Transverse colon (tissue), 4 donors: ENCODE data around the gene PPM1H. TPM values are rescaled to one million over a fixed set of nuclear protein-coding genes. Genes with fewer than 3 reads are reported as not detected.

Source experiments
- DNase-seq: peaks from one replicate; pipeline ENCODE4 v3.0.0-alpha.2; 2019
- H3K27ac ChIP-seq, 4 donors: fragments of 200-600 bp; sonication (generic); 2 replicates each; pipeline ENCODE4 v1.5.1; 2016 to 2018; ENCODE audit warnings: inconsistent platforms in 4 of 4
- H3K27me3 ChIP-seq: fragments of 200-600 bp; sonication (generic); 2 replicates; pipeline ENCODE4 v1.5.1; 2017; ENCODE audit warnings: inconsistent platforms
- H3K36me3 ChIP-seq, 4 donors: fragments of 200-600 bp; sonication (generic); 2 replicates each; pipeline ENCODE4 v1.5.1; 2017 to 2019; ENCODE audit warnings: inconsistent platforms in 4 of 4
- H3K4me1 ChIP-seq, 4 donors: fragments of 200-600 bp; sonication (generic); 2 replicates each; pipeline ENCODE4 v1.5.1; 2017 to 2020; ENCODE audit warnings: inconsistent platforms in 4 of 4
- H3K4me3 ChIP-seq, 4 donors: fragments of 200-600 bp; sonication (generic); 1 replicate in 1 of 4; 2 replicates in 3 of 4; pipeline versions ENCODE4 v1.5.1 to v1.6.1; 2017 to 2019; ENCODE audit warnings: inconsistent platforms in 4 of 4
- H3K9me3 ChIP-seq, 2 donors: fragments of 200-600 bp; sonication (generic); 2 replicates each; pipeline ENCODE4 v1.5.1; 2017 to 2019; ENCODE audit warnings: inconsistent platforms in 2 of 2
- CTCF ChIP-seq, 5 experiments: fragments of 200-600 bp in 3 of 5; fragments of 450-650 bp in 2 of 5; sonication (generic) in 3 of 5; IDR thresholded peaks; 1 replicate in 2 of 5; 2 replicates in 3 of 5; pipeline ENCODE4 v1.5.1; 2016 to 2017; ENCODE audit warnings: antibody characterized with exemption in 5 of 5, inconsistent platforms in 3 of 5, mild to moderate bottlenecking in 2 of 5, moderate library complexity in 1 of 5
- EP300 ChIP-seq: sonication (generic); formaldehyde crosslinking; IDR thresholded peaks from one replicate; pipeline ENCODE4 v1.6.1; 2017; ENCODE audit warnings: antibody characterized with exemption, low read depth
- POLR2A ChIP-seq: fragments of 450-650 bp; IDR thresholded peaks from one replicate; pipeline ENCODE4 v1.6.1; 2016; ENCODE audit warnings: antibody characterized with exemption, mild to moderate bottlenecking, moderate library complexity
- POLR2AphosphoS5 ChIP-seq, 3 donors: sonication (generic); formaldehyde crosslinking; IDR thresholded peaks; one replicate each; pipeline ENCODE4 v1.6.1; 2016; ENCODE audit warnings: antibody characterized with exemption in 3 of 3
- WGBS, 2 donors: methylation state at CpG; one replicate each; pipeline ENCODE4 v1.1.5; 2018; ENCODE audit warnings: low coverage in 1 of 2; 5-methylcytosine and 5-hydroxymethylcytosine counted together
- in situ Hi-C, 4 donors: fragments of 200-750 bp; cut with MboI; loops; one replicate each; pipeline versions ENCODE4 v1.15.0 to v1.15.1; 2017; ENCODE audit warnings: low sequenced_read_pairs in 3 of 4, low pct_ligation_motif_present in 1 of 4, low pct_unique_long_range_greater_than_20kb in 1 of 4
- intact Hi-C: fragments of 100-400 bp; cut with DNase I; formaldehyde crosslinking; loops from one replicate; pipeline ENCODE4 v1.15.1; 2023; ENCODE audit warnings: low total_unique reads
- total RNA-seq, 4 donors: library from RNA; depleted of rRNA; stranded (reverse); fragments of >200 nt; gene quantifications; one replicate each; pipeline ENCODE4 v1.1.0, GENCODE V29; 2016

The PPM1H gene
- total RNA-seq, 4 donors from 2014 or later, result 0.37 to 3.2 (median 2.8) TPM

- intact Hi-C loops, result no loop called here
- H3K9me3 ChIP-seq, result no peaks in the 10 kb centered on the region
- H3K4me3 ChIP-seq, result peak overlapping the region; percentile 62 to 88 (median 68)
- no peaks in the 10 kb centered on the region for H3K27me3 ChIP-seq
- 1% methylated on average over 16 of the region's 94 CpGs; no CpG with 5 or more reads in 1 of the 2 donors for WGBS, 2 donors
- peak; percentile 86 for DNase-seq
- H3K4me1 ChIP-seq, result peaks cover 5 to 22% (median 10%) of the 10 kb centered on the region in 4 donors
- in situ Hi-C loops, result no loop called here
- TF ChIP-seq POLR2AphosphoS5 (IDR thresholded peaks at IDR 0.05) (peak; percentile 62 to 73 (median 66)), POLR2A (peak; percentile 75), EP300 (no peak), CTCF (IDR thresholded peaks at IDR 0.05) (peak; percentile 44 to 70 (median 49))
- no peaks in the 10 kb centered on the region for H3K36me3 ChIP-seq
- H3K27ac ChIP-seq, result peak overlapping the region; percentile 94 to 100 (median 99)
Observed at GRCh38 chr12:62603061-62603810, 331.7 kb downstream of the PPM1H start.

- Histone ChIP-seq H3K9me3 (no peaks in the 10 kb centered on the region), H3K27ac (peak overlapping the region; percentile 94 to 100 (median 99)), H3K4me1 (peaks cover 5 to 22% (median 10%) of the 10 kb centered on the region in 4 donors), H3K36me3 (no peaks in the 10 kb centered on the region), H3K4me3 (peak overlapping the region; percentile 62 to 88 (median 68)), H3K27me3 (no peaks in the 10 kb centered on the region)
- in situ Hi-C loops, result no loop called here
- TF ChIP-seq EP300 (no peak), CTCF (IDR thresholded peaks at IDR 0.05) (peak in 1 of 5 experiments; percentile 10), POLR2A (peak; percentile 57), POLR2AphosphoS5 (IDR thresholded peaks at IDR 0.05) (peak; percentile 31 to 83 (median 80))
- peak; percentile 91 for DNase-seq
- intact Hi-C loops, result no loop called here
- 0% methylated on average over 5 to 32 of the region's 66 CpGs for WGBS, 2 donors
Observed at GRCh38 chr12:62602255-62603060, 332.5 kb downstream of the PPM1H start.

GRCh38 chr12:62601765-62602164, 333.2 kb downstream of the PPM1H start:
- peak overlapping the region; percentile 94 to 100 (median 99) for H3K27ac ChIP-seq
- in situ Hi-C loops, result no loop called here
- WGBS, 2 donors, result 25 to 31% methylated on average over 2 of the region's 2 CpGs
- no peak for DNase-seq
- H3K4me1 ChIP-seq, result peaks cover 5 to 22% (median 10%) of the 10 kb centered on the region in 4 donors
- H3K9me3 ChIP-seq, result no peaks in the 10 kb centered on the region
- intact Hi-C loops, result no loop called here
- H3K27me3 ChIP-seq, result no peaks in the 10 kb centered on the region
- H3K36me3 ChIP-seq, result no peaks in the 10 kb centered on the region
- H3K4me3 ChIP-seq, result peak overlapping the region in 3 of 4 donors; percentile 62 to 88 (median 74)
- no peak for TF ChIP-seq POLR2A

- intact Hi-C loops, result no loop called here
- Histone ChIP-seq H3K27me3 (no peaks in the 10 kb centered on the region), H3K4me3 (no peak overlapping the region)
Observed at GRCh38 chr12:62599854-62600437, 335.0 kb downstream of the PPM1H start.

More at GRCh38 chr12:62599854-62600437, 335.0 kb downstream of the PPM1H start:
- DNase-seq, result no peak
- TF ChIP-seq CTCF (IDR thresholded peaks at IDR 0.05) (peak in 1 of 5 experiments; percentile 2), POLR2A (no peak), POLR2AphosphoS5 (IDR thresholded peaks at IDR 0.05) (no peak), EP300 (no peak)
- Histone ChIP-seq H3K4me1 (peaks cover 5 to 21% (median 10%) of the 10 kb centered on the region in 4 donors), H3K36me3 (no peaks in the 10 kb centered on the region), H3K27ac (no peak overlapping the region), H3K9me3 (no peaks in the 10 kb centered on the region)
- in situ Hi-C loops, result no loop called here
- 91 to 95% methylated on average over 4 to 5 of the region's 5 CpGs for WGBS, 2 donors
